ENCODE results near the gene ELL2.

DNA sequence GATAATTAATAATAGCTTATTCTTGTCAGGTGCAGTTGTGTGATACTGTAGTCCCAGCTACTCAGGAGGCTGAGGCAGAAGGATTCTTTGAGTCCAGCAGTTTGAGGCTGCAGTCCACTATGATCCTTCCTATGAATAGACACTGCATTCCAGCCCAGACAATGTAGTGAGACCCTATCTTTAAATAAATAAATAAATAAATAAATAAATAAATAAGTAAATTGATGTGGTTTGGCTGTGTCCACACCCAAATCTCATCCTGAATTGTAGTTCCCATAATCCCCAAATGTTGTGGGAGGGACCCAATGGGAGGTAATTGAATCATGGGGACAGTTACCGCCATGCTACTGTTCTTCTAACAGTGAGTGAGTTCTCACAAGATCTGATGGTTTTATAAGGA, 5.6 kb upstream of the ELL2 start:
- TF ChIP-seq, protein P1, sequence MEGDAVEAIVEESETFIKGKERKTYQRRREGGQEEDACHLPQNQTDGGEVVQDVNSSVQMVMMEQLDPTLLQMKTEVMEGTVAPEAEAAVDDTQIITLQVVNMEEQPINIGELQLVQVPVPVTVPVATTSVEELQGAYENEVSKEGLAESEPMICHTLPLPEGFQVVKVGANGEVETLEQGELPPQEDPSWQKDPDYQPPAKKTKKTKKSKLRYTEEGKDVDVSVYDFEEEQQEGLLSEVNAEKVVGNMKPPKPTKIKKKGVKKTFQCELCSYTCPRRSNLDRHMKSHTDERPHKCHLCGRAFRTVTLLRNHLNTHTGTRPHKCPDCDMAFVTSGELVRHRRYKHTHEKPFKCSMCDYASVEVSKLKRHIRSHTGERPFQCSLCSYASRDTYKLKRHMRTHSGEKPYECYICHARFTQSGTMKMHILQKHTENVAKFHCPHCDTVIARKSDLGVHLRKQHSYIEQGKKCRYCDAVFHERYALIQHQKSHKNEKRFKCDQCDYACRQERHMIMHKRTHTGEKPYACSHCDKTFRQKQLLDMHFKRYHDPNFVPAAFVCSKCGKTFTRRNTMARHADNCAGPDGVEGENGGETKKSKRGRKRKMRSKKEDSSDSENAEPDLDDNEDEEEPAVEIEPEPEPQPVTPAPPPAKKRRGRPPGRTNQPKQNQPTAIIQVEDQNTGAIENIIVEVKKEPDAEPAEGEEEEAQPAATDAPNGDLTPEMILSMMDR (IDR thresholded peaks at IDR 0.05) = no peak
- TF ChIP-seq POLR2A (IDR thresholded peaks at IDR 0.05) (no peak), POLR2AphosphoS5 (IDR thresholded peaks at IDR 0.05) (no peak)

Data from prostate gland (tissue), 2 donors.